Spleen (tissue), 11 donors: Measurements from ENCODE around the gene SMOC2. TPM values are rescaled to one million over a fixed set of nuclear protein-coding genes. Genes with fewer than 3 reads are reported as not detected.

ENCODE experiments used
- DNase-seq: peaks from one replicate; pipeline ENCODE4 v3.0.0-alpha.2; 2020
- H3K27ac ChIP-seq, 8 donors: fragments of 200-600 bp; sonication (generic) in 7 of 8; 1 replicate in 4 of 8; 2 replicates in 4 of 8; pipeline versions ENCODE4 v1.5.0 to v1.8.0; 2016 to 2021; ENCODE audit warnings: inconsistent platforms in 4 of 8, mild to moderate bottlenecking in 4 of 8, moderate library complexity in 1 of 8
- H3K27me3 ChIP-seq, 7 donors: fragments of 200-600 bp; sonication (generic) in 6 of 7; replicated peaks in 1 of 7; 1 replicate in 4 of 7; 2 replicates in 3 of 7; pipeline versions ENCODE4 v1.5.0 to v1.8.0; 2016 to 2021; ENCODE audit warnings: inconsistent platforms in 3 of 7, mild to moderate bottlenecking in 1 of 7
- H3K36me3 ChIP-seq, 6 donors: fragments of 200-600 bp; sonication (generic) in 5 of 6; 1 replicate in 4 of 6; 2 replicates in 2 of 6; pipeline versions ENCODE4 v1.5.0 to v1.8.0; 2016 to 2021; ENCODE audit warnings: inconsistent platforms in 2 of 6
- H3K4me1 ChIP-seq, 6 donors: fragments of 200-600 bp; sonication (generic) in 5 of 6; 1 replicate in 3 of 6; 2 replicates in 3 of 6; pipeline versions ENCODE4 v1.5.0 to v1.8.0; 2016 to 2021; ENCODE audit warnings: inconsistent platforms in 3 of 6
- H3K4me3 ChIP-seq, 8 donors: fragments of 200-600 bp; sonication (generic) in 7 of 8; 1 replicate in 4 of 8; 2 replicates in 4 of 8; pipeline versions ENCODE4 v1.5.0 to v1.8.0; 2016 to 2021; ENCODE audit warnings: inconsistent platforms in 4 of 8, mild to moderate bottlenecking in 4 of 8, moderate library complexity in 2 of 8
- H3K9me3 ChIP-seq, 8 donors: fragments of 200-600 bp; sonication (generic) in 7 of 8; 1 replicate in 4 of 8; 2 replicates in 4 of 8; pipeline versions ENCODE4 v1.5.0 to v1.8.0; 2016 to 2021; ENCODE audit warnings: inconsistent platforms in 4 of 8
- CTCF ChIP-seq, 11 experiments: fragments of 200-600 bp in 7 of 11; fragments of 450-650 bp in 4 of 11; sonication (generic) in 4 of 11; IDR thresholded peaks in 8 of 11; conservative IDR thresholded peaks in 3 of 11; 1 replicate in 7 of 11; 2 replicates in 4 of 11; pipeline versions ENCODE4 v1.4.0 to v1.8.0; 2016 to 2021; ENCODE audit warnings: antibody characterized with exemption in 11 of 11, inconsistent platforms in 4 of 11, mild to moderate bottlenecking in 1 of 11
- POLR2A ChIP-seq, 3 donors: fragments of 450-650 bp; IDR thresholded peaks; one replicate each; pipeline ENCODE4 v1.5.1; 2017; ENCODE audit warnings: antibody characterized with exemption in 3 of 3, mild to moderate bottlenecking in 1 of 3
- POLR2AphosphoS5 ChIP-seq, 3 donors: sonication (generic); formaldehyde crosslinking; IDR thresholded peaks; one replicate each; pipeline ENCODE4 v1.5.1; 2017; ENCODE audit warnings: antibody characterized with exemption in 3 of 3
- WGBS, 5 donors: extraction: QIAGEN DNeasy Blood & Tissue Kit in 3 of 5; methylation state at CpG; one replicate each; pipeline versions ENCODE4 v1.1.5 to v1.1.7; 2013 to 2018; 5-methylcytosine and 5-hydroxymethylcytosine counted together
- intact Hi-C: fragments of 100-400 bp; cut with DNase I; formaldehyde crosslinking; loops from one replicate; pipeline ENCODE4 v1.15.0; 2023; ENCODE audit warnings: low total_unique reads
- polyA plus RNA-seq, 3 donors: library from polyadenylated mRNA; stranded (reverse); fragments of 200-250 nt; gene quantifications; one replicate each; pipeline ENCODE4 v1.2.1, GENCODE V29; 2013
- total RNA-seq, 7 donors: library from RNA; depleted of rRNA in 3 of 7; stranded (reverse); fragments of >200 nt in 3 of 7; fragmentation: NEBNext Ultra II Directional in 4 of 7; extraction: Animal tissue kit (Norgen Biotek cat#: 25700) in 4 of 7; gene quantifications; one replicate each; pipeline versions ENCODE4 v1.1.0 to v1.2.1, GENCODE V29; 2016 to 2021
- donor health status: healthy with polysubstance abuse.
- donor health status: DM: no; HTN: no; CAD: no; lungs with moderate emphysema.
- donor health status: DM: no; HTN: no; CAD: no.
- donor health status: Bipolar disorder and iron deficiency.
- donor health status: healthy.
- donor health status: DM: no; HTN: no; CAD: no.
- donor health status: DM: yes; HTN: yes; CAD: no.

Gene SMOC2
- total and polyA plus RNA-seq, 10 donors: 0.94 to 7.6 (median 1.8) TPM

GRCh38 chr6:168666170-168666569 lies 225.2 kb downstream of the SMOC2 start:
- intact Hi-C loops: no loop called here
- Histone ChIP-seq H3K4me1 (no peaks in the 10 kb centered on the region), H3K9me3 (no peaks in the 10 kb centered on the region), H3K27ac (no peak overlapping the region), H3K36me3 (no peaks in the 10 kb centered on the region), H3K4me3 (no peak overlapping the region), H3K27me3 (peaks cover 0 to 25% (median 0%) of the 10 kb centered on the region in 7 donors)
- DNase-seq: no peak
- TF ChIP-seq CTCF (IDR thresholded peaks at IDR 0.05 in 8 of 11, conservative IDR thresholded peaks at IDR 0.05 in 3 of 11) (no peak), POLR2A (IDR thresholded peaks at IDR 0.05) (no peak), POLR2AphosphoS5 (IDR thresholded peaks at IDR 0.05) (no peak)
- WGBS, 5 donors: 67 to 86% (median 74%) methylated on average over 3 of the region's 3 CpGs

GRCh38 chr6:168666699-168667427 lies 225.9 kb downstream of the SMOC2 start:
- DNase-seq: no peak
- H3K4me1 ChIP-seq: no peaks in the 10 kb centered on the region
- H3K9me3 ChIP-seq: no peaks in the 10 kb centered on the region
- H3K36me3 ChIP-seq: no peaks in the 10 kb centered on the region
- intact Hi-C loops: no loop called here
- H3K27ac ChIP-seq: no peak overlapping the region
- WGBS, 5 donors: 79 to 84% (median 83%) methylated on average over 16 to 18 of the region's 18 CpGs
- TF ChIP-seq CTCF (IDR thresholded peaks at IDR 0.05 in 8 of 11, conservative IDR thresholded peaks at IDR 0.05 in 3 of 11): no peak
- TF ChIP-seq POLR2AphosphoS5 (IDR thresholded peaks at IDR 0.05): no peak
- no peak for TF ChIP-seq POLR2A (IDR thresholded peaks at IDR 0.05)
- H3K27me3 ChIP-seq: peaks cover 0 to 25% (median 0%) of the 10 kb centered on the region in 7 donors
- no peak overlapping the region for H3K4me3 ChIP-seq

- 83 to 93% (median 87%) methylated on average over 4 to 7 of the region's 7 CpGs for WGBS, 5 donors
Observed at GRCh38 chr6:168667428-168667805, 226.4 kb downstream of the SMOC2 start.

More at GRCh38 chr6:168667428-168667805, 226.4 kb downstream of the SMOC2 start:
- Histone ChIP-seq H3K27ac (no peak overlapping the region), H3K36me3 (no peaks in the 10 kb centered on the region), H3K4me1 (no peaks in the 10 kb centered on the region), H3K27me3 (peaks cover 0 to 20% (median 0%) of the 10 kb centered on the region in 7 donors), H3K4me3 (no peak overlapping the region), H3K9me3 (no peaks in the 10 kb centered on the region)
- intact Hi-C loops: no loop called here
- no peak for DNase-seq
- TF ChIP-seq CTCF (IDR thresholded peaks at IDR 0.05 in 8 of 11, conservative IDR thresholded peaks at IDR 0.05 in 3 of 11): no peak
- no peak for TF ChIP-seq POLR2AphosphoS5 (IDR thresholded peaks at IDR 0.05)
- no peak for TF ChIP-seq POLR2A (IDR thresholded peaks at IDR 0.05)
